Measurements from ENCODE around the gene CDK15.
A peak's percentile ranks its signal among the peaks of the same experiment; 100 is the strongest.
"Not testable (repeated sequence)": the region's sequence is repeated elsewhere in the genome, so short reads cannot be mapped to it uniquely, and the experiment has no call there.

CDK15 gene

DNA sequence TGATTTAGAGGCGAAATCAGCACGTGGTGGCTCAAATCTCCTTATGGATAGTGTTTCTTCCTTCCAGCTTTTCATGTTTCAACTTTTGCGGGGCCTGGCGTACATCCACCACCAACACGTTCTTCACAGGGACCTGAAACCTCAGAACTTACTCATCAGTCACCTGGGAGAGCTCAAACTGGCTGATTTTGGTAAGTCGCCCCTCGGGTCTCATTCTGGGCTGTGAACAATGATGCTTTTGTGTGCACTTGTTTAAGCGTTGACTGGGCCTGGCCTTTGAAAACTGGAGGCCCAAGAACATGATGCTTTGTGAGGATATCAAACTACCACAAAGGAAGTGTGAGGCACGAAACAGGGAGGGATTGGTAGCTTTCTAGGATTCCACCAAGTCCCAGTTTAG is 27.4 kb downstream of the CDK15 start:
- no peak for DNase-seq

DNA sequence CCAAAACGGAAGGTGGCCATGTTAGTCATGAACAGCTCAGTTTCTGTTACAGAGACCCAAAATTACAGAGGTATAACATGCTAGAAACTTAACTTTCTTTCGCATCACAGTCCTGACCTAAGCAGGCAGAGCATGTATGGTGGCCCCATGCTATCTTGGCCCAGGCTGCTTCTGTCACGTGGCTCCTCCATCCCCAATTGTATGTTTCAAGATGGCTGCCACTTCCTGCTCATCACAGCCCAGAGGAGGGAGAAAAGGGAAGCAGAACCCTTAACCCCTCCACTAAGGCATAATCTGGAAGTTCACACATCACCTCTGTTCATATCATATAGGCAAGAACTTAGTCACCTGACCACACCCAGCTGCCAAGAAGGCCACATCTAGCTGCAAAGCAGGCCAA is 28.7 kb downstream of the CDK15 start:
- DNase-seq = no peak

DNA sequence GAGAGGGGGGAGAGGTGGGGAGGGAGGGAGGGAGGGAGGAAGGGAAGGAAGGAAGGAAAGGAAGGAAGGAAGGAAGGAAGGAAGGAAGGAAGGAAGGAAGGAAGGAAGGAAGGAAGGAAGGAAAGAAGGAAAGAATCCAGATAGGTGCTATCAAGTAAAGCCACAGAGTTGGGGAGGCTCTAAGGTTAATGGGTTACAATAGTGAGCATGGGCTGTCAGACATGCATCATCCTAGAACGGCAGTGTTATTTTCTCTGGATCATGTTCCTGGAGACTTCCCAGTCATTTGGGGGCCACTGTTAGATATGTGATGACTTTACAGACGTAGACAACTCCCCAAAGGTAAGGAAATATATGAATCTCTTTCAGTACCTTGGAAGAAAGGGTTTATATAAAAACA is 31.1 kb downstream of the CDK15 start:
- no peak for DNase-seq

DNA sequence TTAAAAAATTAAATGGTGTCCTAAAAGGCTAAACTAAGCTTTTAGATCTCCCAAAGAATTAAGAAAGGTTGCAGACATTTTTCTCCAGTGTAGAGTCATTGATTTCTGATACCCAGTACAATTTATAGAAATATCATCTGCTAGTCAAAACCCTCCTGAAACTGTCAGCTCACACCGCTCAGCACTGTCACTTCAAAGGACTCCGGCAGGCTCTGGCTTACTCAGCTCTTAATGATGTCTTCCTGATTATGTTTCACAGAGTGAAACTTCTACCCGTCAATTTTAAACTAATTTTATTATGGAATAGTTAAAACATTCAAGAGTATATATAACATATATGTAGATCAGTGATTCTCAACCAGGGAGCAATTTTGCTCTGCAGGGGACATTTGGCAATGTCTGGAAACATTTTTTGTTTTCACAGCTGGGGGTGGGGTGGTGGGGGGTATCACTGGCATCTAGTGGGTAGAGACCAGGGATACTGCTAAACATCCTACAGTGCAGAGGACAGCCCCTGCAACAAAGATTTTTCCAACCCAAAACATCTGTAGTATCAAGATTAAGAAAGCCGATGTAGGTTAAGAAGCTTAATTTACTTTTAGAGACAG is 31.6 kb downstream of the CDK15 start:
- DNase-seq = no peak

DNA sequence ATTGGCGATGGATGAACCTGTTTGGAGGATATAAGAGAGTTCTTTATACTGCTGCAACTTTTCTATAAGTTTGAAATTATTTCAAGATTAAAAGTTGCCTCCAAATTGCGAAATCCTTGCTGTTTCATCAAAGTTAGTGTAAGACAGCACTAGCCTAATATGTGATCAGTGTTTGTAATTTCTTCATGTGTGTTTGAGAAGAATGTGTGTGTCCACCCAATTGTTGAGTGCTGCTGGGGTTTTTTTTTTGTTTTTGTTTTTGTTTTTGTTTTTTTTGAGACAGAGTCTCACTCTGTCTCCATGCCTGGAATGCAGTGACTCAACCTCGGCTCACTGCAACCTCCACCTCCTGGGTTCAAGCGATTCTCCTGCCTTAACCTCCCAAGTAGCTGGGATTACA is 33.4 kb downstream of the CDK15 start:
- no peak for DNase-seq

DNA sequence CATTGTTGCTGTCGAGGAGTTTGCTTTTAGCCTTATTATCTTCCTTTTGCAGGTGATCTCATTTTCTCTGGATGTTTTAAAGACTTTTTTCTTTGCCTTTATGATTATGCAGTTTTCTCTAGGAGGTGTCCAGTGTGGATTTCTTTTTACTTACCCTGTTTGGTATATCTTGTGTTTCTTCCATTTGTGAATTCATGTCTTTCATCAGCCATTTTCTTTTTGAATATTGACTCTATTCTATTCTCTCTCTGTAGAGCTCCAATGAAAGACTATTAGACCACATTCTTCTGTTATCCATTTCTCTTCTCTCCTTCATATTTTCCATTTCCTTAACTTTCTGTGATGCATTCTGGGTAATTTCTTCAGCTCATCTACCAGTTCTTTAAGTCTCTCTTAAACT is 34.4 kb downstream of the CDK15 start:
- DNase-seq = no peak

DNA sequence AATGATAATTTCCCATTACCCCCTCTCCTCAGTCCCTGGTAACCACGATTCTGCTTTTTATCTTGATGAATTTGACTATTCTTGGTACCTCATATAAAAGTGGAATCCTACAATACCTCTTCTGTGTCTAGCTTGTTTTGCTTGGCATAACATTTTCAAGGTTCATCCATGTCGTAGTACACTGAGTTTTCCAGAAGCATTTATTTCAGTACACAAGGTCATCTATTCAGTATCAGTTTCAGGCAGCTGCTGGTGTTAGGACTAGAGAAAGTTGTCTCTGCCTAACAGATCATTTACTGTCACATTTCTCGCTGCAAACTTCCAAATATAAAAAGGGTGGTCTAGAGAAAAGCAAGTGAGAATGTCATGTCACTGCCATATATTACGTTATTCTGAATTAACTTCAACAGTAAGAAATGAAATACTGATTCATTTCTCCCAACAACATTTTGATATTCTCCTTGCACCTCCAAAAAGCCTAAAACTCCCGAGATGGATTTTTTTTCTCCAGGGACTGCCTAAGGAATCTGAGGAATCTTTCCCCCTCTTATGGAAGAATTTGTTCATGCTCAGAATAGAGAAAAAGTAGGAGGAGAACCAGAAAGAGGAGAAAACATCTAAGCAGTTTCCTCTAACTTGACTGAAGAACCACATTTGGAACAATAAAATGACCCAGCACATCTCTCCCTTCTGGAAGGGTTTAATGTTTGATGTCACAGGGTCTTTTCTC is 36.0 kb downstream of the CDK15 start:
- no peak for DNase-seq

DNA sequence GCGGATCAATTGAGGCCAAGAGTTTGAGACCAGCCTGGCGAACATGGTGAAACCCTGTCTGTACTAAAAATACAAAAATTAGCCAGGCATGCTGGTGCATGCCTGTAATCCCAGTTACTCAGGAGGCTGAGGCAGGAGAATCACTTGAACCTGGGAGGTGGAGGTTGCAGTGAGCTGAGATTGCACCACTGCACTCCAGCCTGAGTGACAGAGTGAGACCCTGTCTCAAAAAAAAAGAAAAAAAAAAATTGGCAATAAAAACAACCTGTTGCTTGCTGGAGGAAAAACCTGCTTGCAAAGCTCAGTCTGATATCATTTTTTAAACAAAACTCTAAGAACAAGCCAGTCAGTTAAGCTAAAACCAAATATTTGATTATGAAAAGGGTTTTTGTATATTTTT is 38.6 kb downstream of the CDK15 start:
- DNase-seq = not testable (repeated sequence)

DNA sequence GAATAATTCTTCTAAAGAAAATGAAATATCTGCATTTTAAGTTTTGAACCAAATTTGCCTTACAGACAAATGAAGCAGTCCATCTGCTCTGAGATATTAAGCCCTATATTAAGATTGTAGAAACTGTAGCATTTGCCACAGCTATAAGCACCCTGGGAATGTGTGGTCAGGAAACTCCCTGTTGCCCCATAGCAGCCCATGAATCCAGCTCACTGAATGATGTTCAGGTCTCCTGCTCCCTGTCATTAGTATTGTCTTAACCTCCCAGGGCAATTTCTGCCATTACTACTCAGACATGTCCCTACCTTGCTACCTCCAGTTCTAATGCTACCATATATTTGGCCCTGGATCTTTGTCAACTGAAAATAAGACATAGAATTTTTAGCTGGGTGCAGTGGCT is 41.1 kb downstream of the CDK15 start:
- no peak for DNase-seq

DNA sequence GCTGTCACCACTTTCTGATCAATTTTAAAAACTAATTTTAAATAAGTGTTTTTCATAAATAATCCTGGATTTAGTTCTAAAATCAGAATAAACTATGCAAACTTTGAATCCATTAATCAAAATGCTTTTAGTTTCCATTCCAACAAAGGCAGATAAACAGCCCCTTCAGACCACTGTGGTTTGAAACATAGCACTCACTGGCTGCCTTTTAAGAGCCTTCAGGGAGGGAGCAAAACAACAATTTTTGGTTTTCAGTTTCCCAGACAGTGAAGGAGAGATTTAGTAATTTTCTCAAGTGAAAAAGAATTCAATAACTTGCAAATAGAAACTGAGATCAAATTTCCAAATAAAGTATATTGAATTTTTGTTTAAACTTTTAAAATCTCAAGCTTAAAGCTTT is 46.1 kb downstream of the CDK15 start:
- no peak for DNase-seq

DNA sequence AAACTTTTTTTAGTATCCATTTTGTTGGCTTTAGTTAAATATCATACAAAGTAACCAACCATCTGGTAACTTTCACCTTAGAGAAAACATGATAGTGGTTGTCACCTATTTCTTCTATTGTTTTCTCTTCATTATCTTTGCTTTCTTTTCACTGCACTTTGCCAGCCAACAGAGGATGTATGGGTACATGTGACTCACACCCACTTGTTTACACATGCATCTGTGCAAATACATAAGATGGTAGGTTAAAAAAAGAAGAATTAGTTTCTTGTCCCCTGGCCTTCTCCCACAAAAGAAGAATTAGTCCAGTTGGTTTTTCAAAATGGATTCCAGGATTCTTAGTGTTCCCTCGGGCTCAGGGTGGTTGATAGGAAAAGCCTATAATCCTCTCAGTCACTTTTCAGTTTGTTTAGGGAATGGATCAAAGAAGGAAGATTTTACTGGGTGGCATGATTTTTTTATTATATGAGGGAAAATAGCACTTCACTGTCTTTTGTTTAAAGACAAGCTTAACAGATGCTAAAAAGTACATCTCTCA is 46.6 kb downstream of the CDK15 start:
- no peak for DNase-seq

DNA sequence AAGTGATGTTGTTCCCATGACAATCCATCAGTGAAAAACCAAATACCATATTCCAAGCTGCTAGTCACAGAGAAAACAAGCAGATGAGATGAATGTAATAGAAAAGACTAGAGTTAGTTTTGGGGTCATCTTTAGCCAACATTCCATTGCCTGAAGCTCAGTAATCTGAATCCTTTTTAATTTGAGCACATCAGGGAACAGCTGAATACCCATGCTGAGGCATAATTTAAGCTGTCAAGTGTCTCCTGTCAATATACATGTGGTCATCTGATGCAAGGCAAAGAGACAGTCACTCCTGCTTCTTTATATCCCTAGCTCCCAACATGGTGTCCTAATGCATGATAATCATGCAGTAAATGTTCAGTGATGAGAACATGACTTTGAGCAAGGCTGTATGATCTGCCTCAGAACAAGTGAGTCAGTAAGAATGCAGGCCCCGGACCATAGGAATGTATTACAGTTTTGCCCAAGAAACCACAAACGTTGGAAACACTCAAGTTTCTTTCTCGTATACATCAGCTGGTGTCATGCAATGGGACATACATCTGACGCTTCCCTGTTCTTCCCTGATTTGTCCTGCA is 48.0 kb downstream of the CDK15 start:
- no peak for DNase-seq

DNA sequence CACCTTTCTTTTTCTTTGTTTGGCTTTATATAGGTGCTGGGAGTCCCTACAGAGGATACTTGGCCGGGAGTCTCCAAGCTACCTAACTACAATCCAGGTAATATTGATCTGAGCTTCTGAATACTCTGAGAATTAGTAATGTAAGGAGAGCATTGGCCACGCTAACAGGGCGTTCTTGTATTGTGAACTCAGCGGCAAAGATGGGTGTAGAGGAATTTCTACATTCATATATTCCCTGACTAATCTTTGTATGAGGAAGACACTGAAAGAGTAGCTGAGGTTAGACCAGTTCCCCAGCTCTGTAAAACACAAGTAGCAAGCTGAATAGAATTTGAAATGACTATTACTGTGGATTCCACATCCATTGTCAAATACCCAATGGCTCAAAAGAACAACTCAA is 48.5 kb downstream of the CDK15 start:
- DNase-seq = no peak

DNA sequence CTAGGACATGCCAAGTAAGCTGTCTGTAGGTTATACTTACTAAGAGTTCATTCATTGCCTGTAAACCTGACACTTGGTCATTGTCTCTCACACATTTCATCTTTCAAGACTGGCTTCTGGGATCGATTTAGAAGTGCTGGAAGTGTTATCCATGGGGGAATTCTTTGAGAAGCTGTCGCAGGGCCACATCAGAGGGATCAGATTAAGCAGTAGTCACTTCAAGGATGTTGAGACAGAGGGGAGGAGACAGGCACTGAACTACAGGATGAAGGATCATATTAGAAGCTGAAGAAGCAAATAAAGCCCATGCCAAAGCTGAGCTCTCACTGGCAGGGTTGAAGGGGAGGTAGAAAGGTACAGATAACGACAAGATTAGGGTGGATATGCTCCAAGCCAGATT is 49.0 kb downstream of the CDK15 start:
- DNase-seq = no peak

DNA sequence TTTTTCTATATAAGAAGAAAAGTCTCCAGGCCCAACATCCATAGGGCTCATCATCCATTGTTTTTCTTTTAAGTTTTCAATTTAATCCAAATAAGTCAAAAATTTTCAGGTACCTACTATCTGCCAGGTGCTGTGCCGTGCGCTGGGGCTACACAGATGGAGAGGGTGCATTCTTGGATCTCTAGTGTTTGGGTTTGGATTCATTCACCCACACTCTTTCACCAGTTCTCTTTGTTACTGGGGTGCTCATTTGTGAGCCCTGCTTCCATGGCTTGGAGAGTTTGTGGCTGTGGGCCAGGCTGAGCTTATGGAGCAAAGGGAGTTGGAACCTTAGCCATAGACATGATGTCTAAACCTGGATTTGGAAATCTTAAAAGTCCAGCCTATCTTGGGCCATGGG is 51.0 kb downstream of the CDK15 start:
- DNase-seq = no peak

DNA sequence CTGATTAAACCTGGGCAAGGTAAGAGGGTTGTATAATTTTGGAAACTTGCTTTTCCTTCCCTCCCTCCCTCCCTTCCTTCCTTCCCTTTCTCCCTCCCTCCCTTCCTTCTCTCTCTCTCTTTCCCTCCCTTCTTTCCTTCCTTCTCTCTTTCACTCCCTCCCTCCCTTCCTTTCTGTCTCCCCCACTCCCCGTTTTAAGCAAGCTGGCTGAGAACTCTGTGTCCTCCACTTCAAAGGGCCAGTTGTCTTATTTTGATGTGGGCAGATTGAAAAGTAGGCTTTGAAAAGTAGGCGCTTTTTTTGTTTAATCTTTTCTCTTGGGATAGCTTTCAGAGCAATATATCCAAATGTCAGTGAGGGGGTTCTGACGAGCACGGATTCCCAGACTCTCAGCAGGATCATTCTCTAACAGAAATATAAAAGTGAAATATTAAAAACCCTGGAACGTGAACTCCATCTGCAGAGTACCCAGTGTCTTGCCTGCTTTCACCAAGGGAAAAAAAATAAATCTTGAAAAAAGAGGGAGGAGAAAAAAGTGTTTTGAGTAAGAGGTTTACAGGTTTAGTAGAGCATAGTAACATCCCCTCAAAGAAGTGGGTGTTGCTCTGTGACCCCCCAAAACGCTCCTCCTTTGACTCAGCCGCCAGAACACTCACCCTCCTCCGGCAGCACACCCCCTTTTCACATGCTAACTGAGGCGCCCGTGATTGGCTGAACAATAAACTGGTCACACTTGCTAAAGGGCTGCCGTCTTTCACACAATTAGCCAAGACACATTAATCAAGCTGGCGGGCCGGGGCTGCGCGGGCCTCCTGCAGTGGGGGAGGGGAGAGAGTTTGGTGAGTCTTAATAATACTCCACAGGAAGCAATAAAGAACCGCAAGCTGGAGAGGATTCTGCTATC is 52.2 kb downstream of the CDK15 start:
- peak; percentile 53 to 58 for DNase-seq

DNA sequence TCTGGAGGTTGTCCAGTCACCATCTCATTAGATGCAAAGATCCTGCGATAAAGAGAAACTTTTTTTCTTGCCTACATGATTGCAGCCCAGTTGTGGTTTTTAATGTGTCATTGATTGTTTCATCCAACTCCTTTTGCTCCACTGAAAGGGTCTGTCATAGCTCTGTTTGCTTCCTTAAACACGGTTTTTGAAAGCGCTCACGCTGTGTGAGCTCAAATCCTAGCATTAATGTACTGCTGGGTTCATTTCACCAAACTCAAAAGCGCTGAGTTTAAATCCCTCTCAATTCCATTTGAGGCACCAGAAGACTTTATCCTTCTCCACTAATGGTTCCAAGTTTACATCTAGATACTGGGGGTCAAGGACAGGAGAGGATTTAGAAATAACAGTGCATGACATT is 53.6 kb downstream of the CDK15 start:
- no peak for DNase-seq

DNA sequence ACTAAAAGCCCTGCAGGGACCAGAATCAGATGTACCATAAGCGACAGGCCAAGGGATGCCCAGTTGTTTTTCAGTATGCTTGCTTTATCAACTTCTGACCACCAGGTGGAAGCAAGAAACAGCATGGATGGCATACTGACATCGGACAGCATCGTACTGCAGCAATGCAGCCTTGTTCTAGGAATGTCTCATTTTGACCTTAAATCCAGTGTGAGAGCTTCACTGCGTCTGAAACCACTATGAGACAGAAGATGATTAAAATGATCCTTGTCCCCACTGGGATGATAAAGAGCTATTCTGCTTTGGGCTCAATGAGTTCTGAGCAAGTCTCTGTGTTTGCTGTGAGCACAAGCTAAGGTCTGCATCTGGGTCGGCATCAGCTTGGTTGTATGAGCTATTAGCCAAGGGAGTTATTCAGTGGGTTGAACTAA is 54.3 kb downstream of the CDK15 start:
- peak; percentile 38 to 43 for DNase-seq

DNA sequence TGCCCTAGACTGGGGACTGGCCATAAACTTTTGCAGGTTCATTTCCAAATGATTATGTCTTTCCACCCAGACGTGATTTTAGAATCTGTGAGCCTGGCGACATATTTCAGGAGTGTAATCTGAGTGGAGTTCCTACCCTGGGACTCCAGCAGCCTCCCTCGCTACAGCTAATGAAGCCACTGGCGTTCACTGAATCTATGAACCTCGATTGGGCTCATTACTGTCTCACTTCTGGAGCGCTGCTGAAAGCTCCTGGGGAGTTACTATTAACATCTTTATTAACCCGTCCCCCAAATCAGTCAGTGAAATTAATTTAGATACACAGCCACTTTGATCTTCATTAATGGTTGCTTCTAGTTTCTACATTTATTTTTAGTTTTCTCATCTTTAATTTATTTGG is 56.5 kb downstream of the CDK15 start:
- no peak for DNase-seq

DNA sequence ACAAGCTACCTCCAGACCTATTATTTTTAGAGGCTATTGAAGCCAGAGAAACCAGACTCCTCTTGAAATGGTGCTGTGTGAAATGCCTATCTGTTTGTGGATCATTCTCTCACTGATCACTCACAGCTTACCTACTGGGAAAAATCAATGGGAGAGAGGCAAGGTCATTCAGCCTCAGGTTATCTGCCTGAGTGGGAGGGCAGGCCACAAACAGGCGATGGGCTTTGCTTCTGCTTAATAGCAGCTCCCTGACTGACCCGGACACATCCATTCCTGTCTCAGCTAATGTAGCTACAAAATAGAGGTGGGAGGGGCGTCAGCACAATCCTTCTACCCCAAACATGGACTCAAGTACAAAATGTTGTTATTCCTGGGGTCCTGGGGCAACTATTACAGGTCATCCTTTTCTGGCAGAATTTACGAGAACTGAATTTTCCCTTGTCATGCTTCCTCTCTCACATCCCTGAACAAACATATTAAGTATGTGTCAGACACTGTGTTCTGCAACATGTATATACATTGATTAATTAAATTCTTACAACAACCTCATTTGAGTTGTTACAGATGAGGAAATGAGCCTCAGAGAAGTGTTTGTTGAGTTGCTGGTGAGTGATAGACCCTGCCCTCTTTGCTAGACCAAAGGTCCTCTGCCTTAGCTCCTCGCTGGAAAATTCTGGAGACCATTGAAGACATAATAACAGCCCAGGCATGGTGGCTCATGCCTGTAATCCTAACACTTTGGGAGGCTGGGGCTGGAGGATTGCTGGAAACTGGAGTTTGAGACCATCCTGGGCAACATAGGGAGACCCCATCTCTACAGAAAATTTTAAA is 60.5 kb downstream of the CDK15 start:
- DNase-seq = no peak

DNA sequence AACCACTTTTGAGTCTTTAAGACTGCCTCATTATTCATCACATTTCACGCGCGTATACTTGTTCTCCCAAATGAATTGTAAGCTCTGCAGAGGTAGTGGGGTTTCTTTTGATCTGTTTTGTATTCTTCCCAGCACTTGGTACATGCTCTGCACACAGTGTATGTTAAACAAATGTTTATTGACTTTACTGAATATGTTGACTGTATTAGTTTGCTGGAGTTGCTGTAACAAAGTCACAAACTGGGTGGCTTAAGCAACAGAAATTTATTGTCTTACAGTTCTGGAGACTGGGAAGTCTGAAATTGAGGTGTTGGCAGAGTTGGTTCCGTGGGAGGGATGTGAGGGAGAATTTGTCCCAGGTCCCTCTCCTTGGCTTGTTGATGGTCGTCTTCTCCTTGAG is 65.1 kb downstream of the CDK15 start:
- DNase-seq = no peak

DNA sequence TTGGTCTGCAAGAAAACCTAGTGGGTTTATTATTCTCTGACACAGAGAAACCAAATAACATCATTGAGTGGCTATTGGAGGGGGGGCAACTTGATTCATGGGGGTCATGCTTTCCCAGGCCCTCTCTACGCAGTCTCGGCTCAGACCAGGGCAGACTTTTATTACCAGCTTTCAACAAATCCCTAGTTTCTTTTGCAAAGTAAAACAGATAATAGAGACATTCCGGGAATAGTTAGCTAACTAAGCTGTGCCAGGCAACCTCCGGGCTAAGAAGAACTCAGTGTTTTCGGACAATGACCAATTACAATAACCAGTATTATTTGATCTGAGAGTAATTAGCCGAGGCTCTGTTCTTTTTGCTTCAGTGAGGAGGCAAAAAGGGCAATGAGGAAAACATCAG is 66.3 kb downstream of the CDK15 start:
- DNase-seq = no peak

All from activated T-cell treated with anti-CD3 and anti-CD28 coated beads, Interleukin-2, amount 50 U/mL, for 48 hours (primary cell).